K562 (cell line): ENCODE measurements around the gene SPNS1. TPM values are rescaled to one million over a fixed set of nuclear protein-coding genes. Genes with fewer than 3 reads are reported as not detected.
A peak's percentile ranks its signal among the peaks of the same experiment; 100 is the strongest.

ENCODE experiments used
- BRD4 ChIP-seq: fragments of 200-600 bp; sonication (generic); IDR thresholded peaks from 2 replicates; pipeline ENCODE4 v1.6.1; 2017; ENCODE audit warnings: inconsistent platforms
- KAT7 ChIP-seq: sonication (generic); formaldehyde crosslinking; IDR thresholded peaks from 2 replicates; pipeline ENCODE4 v1.8.0; 2022; ENCODE audit warnings: missing genetic modification reagents, mild to moderate bottlenecking, borderline replicate concordance
- NBN ChIP-seq: fragments of 450-650 bp; IDR thresholded peaks from 2 replicates; pipeline ENCODE4 v1.6.1; 2016; ENCODE audit warnings: low read depth, mild to moderate bottlenecking
- NFIX ChIP-seq: fragments of 250-450 bp; sonication (Bioruptor Pico); IDR thresholded peaks from 2 replicates; pipeline ENCODE4 v1.4.0; 2020; ENCODE audit warnings: low read depth, mild to moderate bottlenecking, moderate library complexity
- NRF1 ChIP-seq, 2 experiments: fragments of 450-650 bp; IDR thresholded peaks in 1 of 2; conservative IDR thresholded peaks in 1 of 2; 2 replicates each; pipeline ENCODE4 v1.6.1; 2014; ENCODE audit warnings: mild to moderate bottlenecking in 2 of 2
- POLR3A ChIP-seq: IDR thresholded peaks from 2 replicates; pipeline ENCODE4 v1.6.1; 2011; ENCODE audit warnings: borderline replicate concordance, mild to moderate bottlenecking, moderate library complexity; ENCODE audit not compliant: insufficient read length, insufficient read depth; ENCODE audit errors: extremely low read depth
- PTTG1 ChIP-seq: fragments of 450-650 bp; IDR thresholded peaks from 2 replicates; pipeline ENCODE4 v1.6.1; 2016; ENCODE audit warnings: low read depth, mild to moderate bottlenecking, missing genetic modification characterization, missing compliant biosample characterization
- RUNX1 ChIP-seq: sonication (generic); IDR thresholded peaks from 2 replicates; pipeline ENCODE4 v1.6.1; 2016; ENCODE audit warnings: antibody characterized with exemption, low read depth
- SIN3B ChIP-seq: fragments of 450-650 bp; IDR thresholded peaks from 2 replicates; pipeline ENCODE4 v1.6.1; 2017; ENCODE audit warnings: low read depth, mild to moderate bottlenecking, moderate library complexity
- SLC30A9 ChIP-seq: fragments of 250-450 bp; sonication (Bioruptor Pico); IDR thresholded peaks from 2 replicates; pipeline ENCODE4 v1.8.0; 2022; ENCODE audit warnings: mild to moderate bottlenecking, moderate library complexity
- ZNF184 ChIP-seq: sonication (generic); formaldehyde crosslinking; IDR thresholded peaks from 2 replicates; pipeline ENCODE4 v1.5.0; 2020; ENCODE audit warnings: missing genetic modification reagents
- ZNF239 ChIP-seq: fragments of 250-450 bp; sonication (Bioruptor Pico); IDR thresholded peaks from 2 replicates; pipeline ENCODE4 v1.4.0; 2020; ENCODE audit warnings: mild to moderate bottlenecking
- ZNF316 ChIP-seq: fragments of 450-650 bp; IDR thresholded peaks from 2 replicates; pipeline ENCODE4 v1.6.1; 2016
- ZNF354B ChIP-seq: fragments of 250-450 bp; sonication (Bioruptor Pico); IDR thresholded peaks from 2 replicates; pipeline ENCODE4 v1.4.0; 2020
- ZNF511 ChIP-seq: sonication (generic); formaldehyde crosslinking; IDR thresholded peaks from 2 replicates; pipeline ENCODE4 v1.8.0; 2022; ENCODE audit warnings: mild to moderate bottlenecking, missing genetic modification reagents
- ZNF696 ChIP-seq: fragments of 250-450 bp; sonication (Bioruptor Pico); conservative IDR thresholded peaks from 2 replicates; pipeline ENCODE4 v1.4.0; 2020; ENCODE audit warnings: mild to moderate bottlenecking, moderate library complexity
- ZNF778 ChIP-seq: fragments of 450-650 bp; formaldehyde crosslinking; IDR thresholded peaks from 2 replicates; pipeline ENCODE4 v1.4.0; 2020; ENCODE audit warnings: mild to moderate bottlenecking, moderate library complexity
- polyA plus RNA-seq, 8 experiments: library from polyadenylated mRNA; depleted of rRNA in 4 of 8; stranded (reverse) in 5 of 8; unstranded in 3 of 8; fragments of >200 nt; fragmentation: Nextera tagmentation in 2 of 8; fragmentation: Illumina TruSeq in 1 of 8; extraction: Ambion mirVana in 2 of 8; extraction: Trizol in 1 of 8; gene quantifications; 2 replicates each; pipeline versions ENCODE4 v1.2.1 to v1.2.3, GENCODE V29; 2011 to 2014; ENCODE audit warnings: inconsistent platforms in 1 of 8, missing spikeins in 1 of 8
- total RNA-seq, 7 experiments: library from RNA; depleted of rRNA in 6 of 7; stranded (reverse); fragments of >200 nt in 6 of 7; fragmentation: Illumina TruSeq in 2 of 7; extraction: Trizol in 2 of 7; gene quantifications; 2 replicates each; pipeline versions ENCODE4 v1.2.1 to v1.2.3, GENCODE V29; 2011 to 2021; ENCODE audit warnings: low replicate concordance in 1 of 7
- TF ChIP-seq, protein P1 (sequence below): fragments of 450-650 bp; conservative IDR thresholded peaks from 2 replicates; pipeline ENCODE4 v1.6.1; 2016; ENCODE audit warnings: missing genetic modification characterization, low read depth, mild to moderate bottlenecking, control low read depth, missing compliant biosample characterization
- TF ChIP-seq, protein P2 (sequence below): IDR thresholded peaks from 3 replicates; pipeline ENCODE4 v1.6.1; 2011; ENCODE audit warnings: borderline replicate concordance, mild to moderate bottlenecking; ENCODE audit not compliant: insufficient read length, insufficient read depth

Gene SPNS1
- total and polyA plus RNA-seq, 9 of the 15 experiments (the other 6 are each of a cell fraction or from before 2014, with no cell fraction given) = 0.58 to 64.9 (median 13.7) TPM

DNA sequence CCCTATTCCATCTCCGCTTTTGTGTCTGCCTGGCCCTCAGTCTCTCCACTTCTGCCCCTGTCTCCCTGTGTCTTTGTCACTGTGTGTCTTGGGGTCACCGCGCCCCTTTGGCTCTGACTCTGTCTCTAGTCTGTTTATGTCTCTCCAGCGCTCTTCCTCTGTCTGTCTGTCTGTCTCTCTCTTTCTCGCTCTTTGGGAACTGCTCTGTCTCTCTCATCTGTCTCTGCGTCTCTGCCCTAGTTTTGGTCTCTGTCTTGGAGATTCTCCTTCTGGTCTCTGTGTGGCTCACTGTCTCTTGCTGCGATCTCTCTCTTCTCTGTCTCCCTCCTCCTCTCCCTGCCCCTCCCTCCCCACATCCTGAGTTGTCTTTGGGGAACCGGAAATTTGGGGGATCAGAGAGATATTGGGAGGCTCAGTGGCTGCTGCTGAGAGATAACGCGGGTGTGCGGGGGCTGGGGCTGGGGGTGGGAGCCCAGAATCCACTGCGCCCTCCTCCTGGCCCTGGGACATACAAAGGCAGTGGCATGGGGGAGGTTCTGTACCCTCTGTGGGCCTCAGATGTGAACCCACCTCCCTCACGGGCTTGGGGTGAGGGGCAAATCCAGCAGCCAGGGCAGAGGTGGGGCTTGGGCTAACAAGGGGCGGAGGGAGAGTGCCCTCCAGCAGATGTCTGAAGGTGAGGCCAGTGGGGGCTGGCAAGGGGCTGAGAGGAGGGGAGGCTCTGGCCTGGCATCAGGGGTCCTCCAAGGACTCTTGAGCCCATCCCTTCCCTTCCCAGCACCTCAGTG lies 34.7 kb downstream of the SPNS1 start (continued):
- TF ChIP-seq RUNX1 (no peak), NFIX (CRISPR knock-in tag) (no peak), NBN (peak; percentile 80; the same call in 1 of the 2 replicates), SIN3B (no peak), POLR3A (no peak), ZNF239 (CRISPR knock-in tag) (peak; percentile 32; the same call in 1 of the 2 replicates), ZNF511 (CRISPR knock-in tag) (no peak), PTTG1 (tag) (no peak), BRD4 (no peak), NRF1 (conservative IDR thresholded peaks at IDR 0.05 in 1 of 2, IDR thresholded peaks at IDR 0.05 in 1 of 2) (no peak; a peak in 1 of 4 replicates), ZNF316 (no peak), ZNF696 (CRISPR knock-in tag) (no peak), SLC30A9 (CRISPR knock-in tag) (no peak), KAT7 (no peak), ZNF184 (CRISPR knock-in tag) (no peak), ZNF778 (CRISPR knock-in tag) (no peak), ZNF354B (CRISPR knock-in tag) (no peak; the same call in 1 of the 2 replicates)
- TF ChIP-seq, protein P1, sequence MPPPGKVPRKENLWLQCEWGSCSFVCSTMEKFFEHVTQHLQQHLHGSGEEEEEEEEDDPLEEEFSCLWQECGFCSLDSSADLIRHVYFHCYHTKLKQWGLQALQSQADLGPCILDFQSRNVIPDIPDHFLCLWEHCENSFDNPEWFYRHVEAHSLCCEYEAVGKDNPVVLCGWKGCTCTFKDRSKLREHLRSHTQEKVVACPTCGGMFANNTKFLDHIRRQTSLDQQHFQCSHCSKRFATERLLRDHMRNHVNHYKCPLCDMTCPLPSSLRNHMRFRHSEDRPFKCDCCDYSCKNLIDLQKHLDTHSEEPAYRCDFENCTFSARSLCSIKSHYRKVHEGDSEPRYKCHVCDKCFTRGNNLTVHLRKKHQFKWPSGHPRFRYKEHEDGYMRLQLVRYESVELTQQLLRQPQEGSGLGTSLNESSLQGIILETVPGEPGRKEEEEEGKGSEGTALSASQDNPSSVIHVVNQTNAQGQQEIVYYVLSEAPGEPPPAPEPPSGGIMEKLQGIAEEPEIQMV (tag) = no peak; the same call in 1 of the 2 replicates
- TF ChIP-seq, protein P2, sequence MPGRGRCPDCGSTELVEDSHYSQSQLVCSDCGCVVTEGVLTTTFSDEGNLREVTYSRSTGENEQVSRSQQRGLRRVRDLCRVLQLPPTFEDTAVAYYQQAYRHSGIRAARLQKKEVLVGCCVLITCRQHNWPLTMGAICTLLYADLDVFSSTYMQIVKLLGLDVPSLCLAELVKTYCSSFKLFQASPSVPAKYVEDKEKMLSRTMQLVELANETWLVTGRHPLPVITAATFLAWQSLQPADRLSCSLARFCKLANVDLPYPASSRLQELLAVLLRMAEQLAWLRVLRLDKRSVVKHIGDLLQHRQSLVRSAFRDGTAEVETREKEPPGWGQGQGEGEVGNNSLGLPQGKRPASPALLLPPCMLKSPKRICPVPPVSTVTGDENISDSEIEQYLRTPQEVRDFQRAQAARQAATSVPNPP = no peak
